Activated T-cell treated with anti-CD3 and anti-CD28 coated beads, Interleukin-2, amount 50 U/mL, for 4 hours (primary cell): Measurements from ENCODE around the gene ACSL1. TPM values are rescaled to one million over a fixed set of nuclear protein-coding genes. Genes with fewer than 3 reads are reported as not detected.

Experiments used
- ATAC-seq, 2 donors: fragments of 200-7000 bp; cut with Tn5 transposase; one replicate each; pipeline ENCODE4 v1.10.0; 2021
- DNase-seq: peaks from one replicate; pipeline ENCODE4 v3.0.0-alpha.2; 2020
- H3K27me3 Mint-ChIP-seq: one replicate; pipeline ENCODE4 v1.8.0; 2021; ENCODE audit warnings: low read depth, mixed read lengths
- H3K36me3 Mint-ChIP-seq: one replicate; pipeline ENCODE4 v1.8.0; 2022; ENCODE audit warnings: mixed read lengths; ENCODE audit not compliant: insufficient read depth
- H3K4me1 Mint-ChIP-seq: one replicate; pipeline ENCODE4 v1.8.0; 2021; ENCODE audit warnings: low read depth, mixed read lengths
- H3K4me3 Mint-ChIP-seq: one replicate; pipeline ENCODE4 v1.8.0; 2021; ENCODE audit warnings: mild to moderate bottlenecking, moderate library complexity, mixed read lengths
- H3K9me3 Mint-ChIP-seq: one replicate; pipeline ENCODE4 v1.8.0; 2021; ENCODE audit warnings: mixed read lengths
- total RNA-seq, 3 donors: library from RNA; stranded (reverse); gene quantifications; one replicate each; pipeline ENCODE4 v1.2.1, GENCODE V29; 2021

The ACSL1 gene
- 10 to 100 TPM; 24.2 to 28.3 (median 28.1) TPM for total RNA-seq

GRCh38 chr4:184825896-184826690 lies at the start of gene ACSL1:
TSS of gene ACSL1 (minus strand) at chr4:184825968. CDS start at chr4:184803514, 22,454 bp downstream.
- Mint-ChIP-seq H3K9me3 (no peaks in the 10 kb centered on the region), H3K4me3 (peak within 1 kb of the TSS; percentile 88), H3K27me3 (no peaks in the 10 kb centered on the region), H3K4me1 (peaks cover 30% of the 10 kb centered on the region), H3K36me3 (no peaks in the 10 kb centered on the region)
- ATAC-seq (peak; percentile 83 to 85), DNase-seq (peak; percentile 79)

GRCh38 chr4:184873054-184873453 lies 47.3 kb upstream of the ACSL1 start:
- no peaks in the 10 kb centered on the region for H3K27me3 Mint-ChIP-seq
- H3K4me3 Mint-ChIP-seq: no peak overlapping the region
- no peak for DNase-seq
- no peak for ATAC-seq
- H3K4me1 Mint-ChIP-seq: no peaks in the 10 kb centered on the region
- H3K9me3 Mint-ChIP-seq: no peaks in the 10 kb centered on the region
- H3K36me3 Mint-ChIP-seq: no peaks in the 10 kb centered on the region

- no peak for ATAC-seq
- Mint-ChIP-seq H3K4me1 (no peaks in the 10 kb centered on the region), H3K9me3 (no peaks in the 10 kb centered on the region), H3K36me3 (no peaks in the 10 kb centered on the region), H3K4me3 (no peak overlapping the region), H3K27me3 (peaks cover 2% of the 10 kb centered on the region)
- no peak for DNase-seq
These were observed 45.0 kb upstream of the ACSL1 start for GRCh38 chr4:184870718-184871117.

GRCh38 chr4:184868623-184869022 lies 42.9 kb upstream of the ACSL1 start:
- Mint-ChIP-seq H3K36me3 (no peaks in the 10 kb centered on the region), H3K27me3 (peaks cover 4% of the 10 kb centered on the region), H3K4me1 (no peaks in the 10 kb centered on the region), H3K4me3 (no peak overlapping the region), H3K9me3 (no peaks in the 10 kb centered on the region)
- DNase-seq (no peak), ATAC-seq (no peak)

GRCh38 chr4:184863916-184864315 lies 38.1 kb upstream of the ACSL1 start:
- H3K27me3 Mint-ChIP-seq: peaks cover 14% of the 10 kb centered on the region
- no peak overlapping the region for H3K4me3 Mint-ChIP-seq
- H3K9me3 Mint-ChIP-seq: no peaks in the 10 kb centered on the region
- ATAC-seq: no peak
- no peaks in the 10 kb centered on the region for H3K36me3 Mint-ChIP-seq
- no peak for DNase-seq
- peaks cover 2% of the 10 kb centered on the region for H3K4me1 Mint-ChIP-seq

- no peak overlapping the region for H3K4me3 Mint-ChIP-seq
- H3K36me3 Mint-ChIP-seq: no peaks in the 10 kb centered on the region
- DNase-seq (no peak), ATAC-seq (no peak)
- peaks cover 12% of the 10 kb centered on the region for H3K27me3 Mint-ChIP-seq
- no peaks in the 10 kb centered on the region for H3K9me3 Mint-ChIP-seq
- peaks cover 2% of the 10 kb centered on the region for H3K4me1 Mint-ChIP-seq
These were observed 35.3 kb upstream of the ACSL1 start for GRCh38 chr4:184861047-184861446.

GRCh38 chr4:184860018-184860779 lies 34.4 kb upstream of the ACSL1 start:
- Mint-ChIP-seq H3K4me1 (peaks cover 2% of the 10 kb centered on the region), H3K27me3 (peaks cover 16% of the 10 kb centered on the region), H3K36me3 (no peaks in the 10 kb centered on the region), H3K9me3 (no peaks in the 10 kb centered on the region), H3K4me3 (no peak overlapping the region)
- ATAC-seq (no peak), DNase-seq (no peak)

- Mint-ChIP-seq H3K36me3 (no peaks in the 10 kb centered on the region), H3K4me3 (no peak overlapping the region), H3K9me3 (no peaks in the 10 kb centered on the region), H3K27me3 (peaks cover 15% of the 10 kb centered on the region), H3K4me1 (peaks cover 11% of the 10 kb centered on the region)
- ATAC-seq (no peak), DNase-seq (no peak)
These were observed 31.8 kb upstream of the ACSL1 start for GRCh38 chr4:184857441-184858121.

- no peak for DNase-seq
- H3K27me3 Mint-ChIP-seq: peaks cover 8% of the 10 kb centered on the region
- H3K4me1 Mint-ChIP-seq: peaks cover 11% of the 10 kb centered on the region
- H3K9me3 Mint-ChIP-seq: no peaks in the 10 kb centered on the region
- ATAC-seq: no peak
- no peak overlapping the region for H3K4me3 Mint-ChIP-seq
- no peaks in the 10 kb centered on the region for H3K36me3 Mint-ChIP-seq
These were observed 30.5 kb upstream of the ACSL1 start for GRCh38 chr4:184856277-184856609.

- ATAC-seq: no peak
- Mint-ChIP-seq H3K36me3 (no peaks in the 10 kb centered on the region), H3K4me1 (peaks cover 11% of the 10 kb centered on the region), H3K9me3 (no peaks in the 10 kb centered on the region), H3K4me3 (no peak overlapping the region), H3K27me3 (peaks cover 5% of the 10 kb centered on the region)
- no peak for DNase-seq
These were observed 28.9 kb upstream of the ACSL1 start for GRCh38 chr4:184854673-184855072.

GRCh38 chr4:184853436-184853835 lies 27.7 kb upstream of the ACSL1 start:
- no peaks in the 10 kb centered on the region for H3K36me3 Mint-ChIP-seq
- ATAC-seq (no peak), DNase-seq (no peak)
- no peaks in the 10 kb centered on the region for H3K9me3 Mint-ChIP-seq
- peaks cover 10% of the 10 kb centered on the region for H3K4me1 Mint-ChIP-seq
- no peak overlapping the region for H3K4me3 Mint-ChIP-seq
- H3K27me3 Mint-ChIP-seq: peaks cover 8% of the 10 kb centered on the region

GRCh38 chr4:184851886-184852285 lies 26.1 kb upstream of the ACSL1 start:
- H3K36me3 Mint-ChIP-seq: no peaks in the 10 kb centered on the region
- DNase-seq (no peak), ATAC-seq (no peak)
- no peak overlapping the region for H3K4me3 Mint-ChIP-seq
- peaks cover 10% of the 10 kb centered on the region for H3K4me1 Mint-ChIP-seq
- H3K27me3 Mint-ChIP-seq: peaks cover 16% of the 10 kb centered on the region
- H3K9me3 Mint-ChIP-seq: no peaks in the 10 kb centered on the region

- DNase-seq (no peak), ATAC-seq (peak in 1 of 2 donors; percentile 60)
- H3K36me3 Mint-ChIP-seq: no peaks in the 10 kb centered on the region
- H3K4me3 Mint-ChIP-seq: no peak overlapping the region
- peaks cover 18% of the 10 kb centered on the region for H3K27me3 Mint-ChIP-seq
- no peaks in the 10 kb centered on the region for H3K9me3 Mint-ChIP-seq
- peaks cover 10% of the 10 kb centered on the region for H3K4me1 Mint-ChIP-seq
These were observed 25.4 kb upstream of the ACSL1 start for GRCh38 chr4:184851200-184851541.

- Mint-ChIP-seq H3K9me3 (no peaks in the 10 kb centered on the region), H3K4me3 (no peak overlapping the region), H3K27me3 (peaks cover 19% of the 10 kb centered on the region)
These were observed 24.8 kb upstream of the ACSL1 start for GRCh38 chr4:184850431-184851199.

More at GRCh38 chr4:184850431-184851199, 24.8 kb upstream of the ACSL1 start:
- peaks cover 10% of the 10 kb centered on the region for H3K4me1 Mint-ChIP-seq
- ATAC-seq (peak in 1 of 2 donors; percentile 29), DNase-seq (no peak)
- H3K36me3 Mint-ChIP-seq: no peaks in the 10 kb centered on the region
